ENCODE data around the gene STAU1.

- TF ChIP-seq POLR2A (IDR thresholded peaks at IDR 0.05; ENCODE audit: low read length): no peak
- no peak for TF ChIP-seq GATA1 (IDR thresholded peaks at IDR 0.05; ENCODE audit: low read depth, low read length)
Observed at GRCh38 chr20:49216991-49217578, 29.0 kb upstream of the STAU1 start.

All from erythroblast (primary cell).